ENCODE results near the gene LMX1B.
"Not testable (repeated sequence)": the region's sequence is repeated elsewhere in the genome, so short reads cannot be mapped to it uniquely, and the experiment has no call there.

- TF ChIP-seq CTCF, EP300, POLR2A (IDR thresholded peaks at IDR 0.05): not testable (repeated sequence)
Measured at GRCh38 chr9:126717441-126717840, 103.7 kb downstream of the LMX1B start.

All from sigmoid colon (tissue), 4 donors.